Activated T-helper 1 cell treated with anti-CD3 and anti-CD28 coated beads, Interleukin-12 subunit alpha, Interleukin-12 subunit beta, Interleukin-2, Interleukin-4 antibody, amounts not matched to agents 30 ng/mL and 10 ng/mL and 1 ng/mL, durations not matched to agents 14 hours and 24 hours and 36 hours (primary cell): ENCODE results near the gene SNX13. TPM values are rescaled to one million over a fixed set of nuclear protein-coding genes. Genes with fewer than 3 reads are reported as not detected.

ENCODE experiments used
- DNase-seq: peaks from one replicate; pipeline ENCODE4 v3.0.0; 2021; ENCODE audit warnings: low spot score
- H3K27ac Mint-ChIP-seq: one replicate; pipeline ENCODE4 v1.8.0; 2021; ENCODE audit warnings: mild to moderate bottlenecking, mixed read lengths
- H3K27me3 Mint-ChIP-seq: one replicate; pipeline ENCODE4 v1.8.0; 2022; ENCODE audit warnings: mild to moderate bottlenecking, moderate library complexity, mixed read lengths; ENCODE audit not compliant: insufficient read depth
- H3K36me3 Mint-ChIP-seq: one replicate; pipeline ENCODE4 v1.8.0; 2021; ENCODE audit warnings: low read depth, mixed read lengths
- H3K4me1 Mint-ChIP-seq: one replicate; pipeline ENCODE4 v1.8.0; 2021; ENCODE audit warnings: low read depth, mixed read lengths
- H3K4me3 Mint-ChIP-seq: one replicate; pipeline ENCODE4 v1.8.0; 2021; ENCODE audit warnings: mild to moderate bottlenecking, moderate library complexity, mixed read lengths
- H3K9me3 Mint-ChIP-seq: one replicate; pipeline ENCODE4 v1.8.0; 2021; ENCODE audit warnings: mixed read lengths
- intact Hi-C: fragments of 100-400 bp; cut with micrococcal nuclease; formaldehyde crosslinking; loops from one replicate; pipeline ENCODE4 v1.15.1; 2024
- total RNA-seq: library from RNA; stranded (reverse); gene quantifications from 2 replicates; pipeline ENCODE4 v1.2.3, GENCODE V29; 2022

Gene SNX13
- total RNA-seq, result 27.3 and 27.6 TPM in 2 replicates

GRCh38 chr7:17940302-17940883 is at the start of gene SNX13:
TSS of gene SNX13 (minus strand) at chr7:17940494. CDS start at chr7:17940295, 199 bp downstream.
- Mint-ChIP-seq H3K27me3 (peaks cover 7% of the 10 kb centered on the region), H3K9me3 (no peaks in the 10 kb centered on the region), H3K36me3 (peaks cover 7% of the 10 kb centered on the region), H3K4me1 (peaks cover 36% of the 10 kb centered on the region), H3K27ac (peak within 1 kb of the TSS; percentile 93), H3K4me3 (peak within 1 kb of the TSS; percentile 92)
- DNase-seq, result peak; percentile 86
- intact Hi-C loops, result loop anchor here (1.0 to 10.0 kb wide), 7 partner anchors 12 to 1518 kb away; partner anchors contain the start of genes ANKMY2 and CRPPA

- H3K9me3 Mint-ChIP-seq, result no peaks in the 10 kb centered on the region
- no peaks in the 10 kb centered on the region for H3K4me1 Mint-ChIP-seq
- no peak for DNase-seq
- H3K27me3 Mint-ChIP-seq, result peaks cover 2% of the 10 kb centered on the region
- intact Hi-C loops, result no loop called here
- H3K36me3 Mint-ChIP-seq, result no peaks in the 10 kb centered on the region
- H3K27ac Mint-ChIP-seq, result no peak overlapping the region
- H3K4me3 Mint-ChIP-seq, result no peak overlapping the region
These were observed 49.3 kb upstream of the SNX13 start for GRCh38 chr7:17989546-17989945.

DNA sequence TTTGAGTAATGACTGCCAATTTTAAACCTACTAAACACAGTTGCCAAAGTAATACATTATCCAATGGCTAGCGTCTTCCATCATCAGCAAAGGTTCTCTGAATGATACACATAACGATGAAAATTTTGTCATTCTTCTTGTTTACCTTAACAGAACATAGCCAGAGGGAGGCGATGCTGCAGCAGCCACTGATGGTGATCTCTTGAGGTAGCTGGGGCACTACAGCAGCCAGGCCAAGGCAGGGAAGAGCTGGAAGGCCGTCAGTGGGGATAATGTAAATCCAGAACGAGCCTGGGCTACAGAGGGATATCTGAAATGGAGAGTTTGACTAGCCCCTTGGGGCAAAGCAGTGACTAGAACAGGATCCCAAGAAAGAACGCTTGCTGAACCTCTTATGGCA is 48.6 kb upstream of the SNX13 start:
- H3K4me3 Mint-ChIP-seq, result no peak overlapping the region
- no peaks in the 10 kb centered on the region for H3K36me3 Mint-ChIP-seq
- intact Hi-C loops, result no loop called here
- peaks cover 2% of the 10 kb centered on the region for H3K27me3 Mint-ChIP-seq
- no peak for DNase-seq
- no peaks in the 10 kb centered on the region for H3K4me1 Mint-ChIP-seq
- no peak overlapping the region for H3K27ac Mint-ChIP-seq
- no peaks in the 10 kb centered on the region for H3K9me3 Mint-ChIP-seq

DNA sequence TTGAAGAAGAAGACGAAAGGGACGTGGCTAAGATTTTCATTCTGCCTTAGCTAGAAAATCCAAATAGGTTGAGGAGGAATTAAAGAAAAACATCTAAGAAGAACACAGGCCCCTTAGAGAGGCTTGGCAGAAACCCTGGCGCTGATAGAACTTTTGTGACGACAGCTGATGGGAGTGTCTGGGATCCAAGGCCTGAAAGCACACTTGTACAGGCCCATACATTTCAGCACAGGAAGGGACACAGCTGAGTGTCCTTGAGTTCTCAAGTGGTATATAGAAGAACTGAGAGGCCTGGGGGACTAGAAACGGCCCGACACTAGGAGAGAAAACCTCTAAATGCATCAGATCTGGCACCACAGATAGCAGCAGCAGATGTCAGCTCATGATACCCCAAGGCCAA is 47.8 kb upstream of the SNX13 start:
- H3K4me3 Mint-ChIP-seq, result no peak overlapping the region
- no peaks in the 10 kb centered on the region for H3K9me3 Mint-ChIP-seq
- intact Hi-C loops, result no loop called here
- H3K27ac Mint-ChIP-seq, result no peak overlapping the region
- DNase-seq, result no peak
- no peaks in the 10 kb centered on the region for H3K36me3 Mint-ChIP-seq
- H3K27me3 Mint-ChIP-seq, result peaks cover 2% of the 10 kb centered on the region
- no peaks in the 10 kb centered on the region for H3K4me1 Mint-ChIP-seq

GRCh38 chr7:17986851-17987250 is 46.6 kb upstream of the SNX13 start:
- no peak overlapping the region for H3K27ac Mint-ChIP-seq
- intact Hi-C loops, result no loop called here
- H3K36me3 Mint-ChIP-seq, result no peaks in the 10 kb centered on the region
- DNase-seq, result no peak
- no peaks in the 10 kb centered on the region for H3K4me1 Mint-ChIP-seq
- no peak overlapping the region for H3K4me3 Mint-ChIP-seq
- H3K9me3 Mint-ChIP-seq, result no peaks in the 10 kb centered on the region
- peaks cover 2% of the 10 kb centered on the region for H3K27me3 Mint-ChIP-seq

DNA sequence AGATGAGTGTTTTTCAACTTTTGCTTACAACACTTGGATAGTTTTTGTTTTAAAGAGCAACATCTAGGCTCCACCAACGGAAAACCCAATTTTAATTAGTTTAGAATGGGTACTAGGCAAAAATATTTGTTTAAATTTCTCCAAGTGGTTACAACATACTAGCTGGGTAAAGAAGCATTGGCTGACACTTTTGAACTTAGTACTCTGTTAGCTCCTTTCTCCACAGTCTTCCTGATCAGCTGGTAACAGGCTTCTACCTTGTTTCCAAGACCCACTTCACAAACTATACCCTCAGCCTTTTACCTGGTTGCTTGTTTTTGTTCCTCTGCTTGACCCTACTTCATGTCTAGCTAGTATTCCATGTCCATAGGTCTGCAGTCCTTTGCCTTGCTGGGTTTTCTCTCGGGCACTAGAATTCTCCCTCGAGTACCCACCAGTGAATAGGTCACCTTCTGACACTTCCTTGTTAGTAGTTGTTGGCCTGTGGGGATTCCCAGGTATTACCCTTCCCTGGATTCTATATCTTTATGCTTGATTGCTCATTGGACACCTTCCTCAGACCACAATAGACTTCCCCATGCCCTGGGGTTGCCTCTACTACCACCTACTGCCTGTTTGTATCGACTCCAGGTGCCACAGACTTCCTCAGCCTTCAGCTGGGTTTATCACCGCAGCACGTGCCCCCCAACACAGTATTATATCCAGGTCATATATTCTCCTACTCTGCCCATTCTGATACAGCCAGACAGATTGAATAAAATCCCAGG is 45.4 kb upstream of the SNX13 start:
- H3K4me3 Mint-ChIP-seq, result no peak overlapping the region
- DNase-seq, result no peak
- H3K27ac Mint-ChIP-seq, result no peak overlapping the region
- H3K4me1 Mint-ChIP-seq, result no peaks in the 10 kb centered on the region
- H3K27me3 Mint-ChIP-seq, result peaks cover 2% of the 10 kb centered on the region
- no peaks in the 10 kb centered on the region for H3K9me3 Mint-ChIP-seq
- intact Hi-C loops, result no loop called here
- no peaks in the 10 kb centered on the region for H3K36me3 Mint-ChIP-seq

DNA sequence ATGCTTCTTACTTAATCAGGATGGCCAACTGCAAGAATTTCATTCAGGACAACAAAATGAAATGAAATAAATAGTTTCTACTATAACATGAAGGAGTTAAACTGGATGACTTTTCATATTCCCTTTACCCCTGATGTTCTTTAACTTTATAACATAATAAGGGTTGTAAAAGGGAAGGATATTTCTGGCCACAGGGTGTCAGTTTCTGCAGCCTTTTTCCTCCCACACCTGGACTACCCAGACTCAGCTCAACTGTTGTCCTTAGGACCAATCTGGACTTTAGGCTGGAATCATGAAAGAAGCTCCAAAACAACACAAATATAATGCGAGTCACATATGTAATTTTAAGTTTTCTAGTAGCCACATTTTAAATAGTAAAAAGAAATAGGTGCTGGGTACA is 44.0 kb upstream of the SNX13 start:
- Mint-ChIP-seq H3K9me3 (no peaks in the 10 kb centered on the region), H3K27ac (no peak overlapping the region), H3K27me3 (peaks cover 2% of the 10 kb centered on the region), H3K36me3 (no peaks in the 10 kb centered on the region), H3K4me1 (no peaks in the 10 kb centered on the region), H3K4me3 (no peak overlapping the region)
- intact Hi-C loops, result no loop called here
- no peak for DNase-seq

- Mint-ChIP-seq H3K4me3 (no peak overlapping the region), H3K36me3 (no peaks in the 10 kb centered on the region), H3K27me3 (peaks cover 2% of the 10 kb centered on the region), H3K9me3 (no peaks in the 10 kb centered on the region), H3K27ac (no peak overlapping the region), H3K4me1 (no peaks in the 10 kb centered on the region)
- no peak for DNase-seq
- intact Hi-C loops, result no loop called here
These were observed 43.1 kb upstream of the SNX13 start for GRCh38 chr7:17983221-17984062.

DNA sequence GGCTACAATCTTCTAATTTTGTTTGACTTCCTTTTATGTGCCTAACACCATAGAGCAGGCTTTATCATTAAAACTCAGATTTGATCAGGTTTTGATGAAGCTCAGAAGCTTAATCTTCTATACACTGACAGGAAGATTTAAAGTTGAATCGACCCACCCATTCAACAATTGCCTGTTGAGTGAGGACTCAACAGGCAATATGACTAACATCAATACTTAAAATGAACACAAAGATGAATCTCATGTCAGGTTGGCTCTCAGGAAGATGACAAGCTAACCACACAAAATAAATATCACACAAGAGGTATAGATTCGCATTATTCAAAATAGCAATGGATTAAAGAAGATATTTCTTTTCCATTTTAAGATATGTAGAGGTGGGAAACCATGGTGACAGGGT is 36.7 kb upstream of the SNX13 start:
- Mint-ChIP-seq H3K4me1 (no peaks in the 10 kb centered on the region), H3K27me3 (no peaks in the 10 kb centered on the region), H3K27ac (no peak overlapping the region), H3K4me3 (no peak overlapping the region), H3K9me3 (no peaks in the 10 kb centered on the region), H3K36me3 (no peaks in the 10 kb centered on the region)
- DNase-seq, result no peak
- intact Hi-C loops, result no loop called here

DNA sequence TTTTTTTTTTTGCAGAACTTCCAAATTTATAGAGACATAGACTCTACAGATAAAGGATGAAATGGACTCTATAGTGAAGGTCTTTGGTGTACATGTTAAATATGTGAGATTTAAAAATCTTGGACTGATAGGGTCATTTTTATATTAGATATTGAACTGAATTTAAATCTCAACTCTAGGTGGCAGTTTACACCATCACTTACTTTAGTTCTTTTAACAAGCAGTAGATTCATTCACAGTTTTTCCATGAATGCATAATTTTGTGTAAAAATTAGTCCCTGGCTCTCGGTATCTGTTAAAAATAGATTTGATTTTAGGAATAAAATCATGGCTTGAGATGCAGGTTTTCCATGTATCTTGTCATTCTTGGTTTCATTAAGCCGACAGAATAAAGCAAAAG is 31.1 kb upstream of the SNX13 start:
- no peak for DNase-seq
- Mint-ChIP-seq H3K4me1 (no peaks in the 10 kb centered on the region), H3K4me3 (no peak overlapping the region), H3K36me3 (no peaks in the 10 kb centered on the region), H3K27ac (no peak overlapping the region), H3K27me3 (peaks cover 2% of the 10 kb centered on the region), H3K9me3 (no peaks in the 10 kb centered on the region)
- intact Hi-C loops, result no loop called here

DNA sequence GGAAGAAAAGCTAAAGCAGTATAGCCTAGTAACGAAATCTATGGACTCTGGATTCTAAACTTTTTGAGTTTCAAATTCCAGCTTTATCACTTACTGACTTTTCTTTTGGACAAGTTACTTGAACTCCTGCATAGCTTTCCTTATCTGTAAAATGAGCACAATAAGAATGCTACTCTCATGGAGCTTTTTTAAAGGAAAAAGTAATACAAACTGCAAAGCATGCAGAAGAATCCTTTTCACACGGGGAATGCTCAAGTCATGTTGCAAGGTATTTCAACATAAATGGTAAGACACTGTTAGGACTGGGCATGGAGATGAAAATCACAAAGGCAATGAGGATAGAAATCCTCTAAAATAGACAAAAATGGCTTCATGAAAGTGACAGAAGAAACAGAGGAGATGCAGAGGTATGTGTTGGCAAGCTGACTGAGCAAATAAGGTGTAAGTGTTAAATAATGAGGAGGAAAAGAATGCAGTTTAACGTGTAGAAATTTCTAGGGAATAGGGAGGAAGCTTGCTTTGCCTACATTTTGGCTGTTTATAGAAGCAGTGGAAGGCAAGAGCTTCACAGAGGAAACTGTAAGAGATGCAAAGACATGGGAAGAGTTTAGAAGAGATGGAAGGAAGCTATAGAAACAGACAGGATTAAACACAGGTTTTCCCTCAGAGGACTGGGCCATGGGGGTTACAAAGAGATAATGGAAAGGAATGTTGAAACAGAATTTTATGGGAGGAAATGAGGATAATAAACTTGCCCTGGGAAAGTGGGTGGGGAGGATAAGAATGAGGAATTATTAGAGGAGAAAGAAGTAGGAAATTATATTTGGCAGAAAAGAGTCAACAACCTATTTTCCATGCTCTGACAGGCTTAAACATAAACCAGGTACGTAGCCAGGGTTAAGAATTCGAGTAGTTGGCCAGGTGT is 28.8 kb upstream of the SNX13 start:
- intact Hi-C loops, result no loop called here
- no peak overlapping the region for H3K4me3 Mint-ChIP-seq
- no peaks in the 10 kb centered on the region for H3K4me1 Mint-ChIP-seq
- no peaks in the 10 kb centered on the region for H3K36me3 Mint-ChIP-seq
- H3K9me3 Mint-ChIP-seq, result no peaks in the 10 kb centered on the region
- H3K27me3 Mint-ChIP-seq, result peaks cover 6% of the 10 kb centered on the region
- no peak overlapping the region for H3K27ac Mint-ChIP-seq
- DNase-seq, result no peak

DNA sequence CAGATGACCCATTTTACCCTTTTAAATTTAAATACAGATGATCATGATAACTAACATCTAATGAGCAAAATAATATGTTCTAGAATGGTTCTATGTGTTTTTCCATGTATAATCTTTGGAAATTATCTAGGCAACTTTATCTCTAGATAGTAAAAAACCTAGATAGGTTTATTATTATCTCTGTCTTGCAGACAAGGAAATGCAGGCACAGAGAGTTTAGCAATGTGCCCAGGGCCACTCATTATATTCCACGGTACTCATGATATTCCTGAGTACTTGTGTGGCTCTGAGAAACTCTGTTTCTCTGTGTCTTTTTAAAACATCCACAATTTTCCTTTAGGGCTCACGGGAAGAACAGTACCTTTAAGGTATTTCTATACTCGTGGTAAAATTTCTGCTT is 26.4 kb upstream of the SNX13 start:
- intact Hi-C loops, result no loop called here
- peaks cover 10% of the 10 kb centered on the region for H3K27me3 Mint-ChIP-seq
- H3K4me1 Mint-ChIP-seq, result no peaks in the 10 kb centered on the region

More for the DNA sequence above, 26.4 kb upstream of the SNX13 start:
- DNase-seq, result no peak
- Mint-ChIP-seq H3K27ac (no peak overlapping the region), H3K4me3 (no peak overlapping the region), H3K36me3 (no peaks in the 10 kb centered on the region), H3K9me3 (no peaks in the 10 kb centered on the region)
